Activated CD4-positive, alpha-beta T cell treated with anti-CD3 and anti-CD28 coated beads, Interleukin-10, Interleukin-2, amounts not matched to agents 100 ng/mL and 50 ng/mL, durations not matched to agents 16 hours and 8 hours (primary cell): ENCODE results near the gene ATP6V0D1.
"Not testable (repeated sequence)": the region's sequence is repeated elsewhere in the genome, so short reads cannot be mapped to it uniquely, and the experiment has no call there.

Experiments
- DNase-seq: peaks from one replicate; pipeline ENCODE4 v3.0.0-alpha.2; 2020

Gene ATP6V0D1

GRCh38 chr16:67499106-67499505, 18.1 kb upstream of the ATP6V0D1 start:
- DNase-seq = no peak

- no peak for DNase-seq
Measured at GRCh38 chr16:67490335-67491096, 9.6 kb upstream of the ATP6V0D1 start.

GRCh38 chr16:67489401-67490083, 8.6 kb upstream of the ATP6V0D1 start:
- no peak for DNase-seq

- not testable (repeated sequence) for DNase-seq
Measured at GRCh38 chr16:67487561-67487960, 6.6 kb upstream of the ATP6V0D1 start.

GRCh38 chr16:67486805-67487204, 5.8 kb upstream of the ATP6V0D1 start:
- DNase-seq = no peak

GRCh38 chr16:67483731-67484525, 3.0 kb upstream of the ATP6V0D1 start:
- DNase-seq = no peak

- DNase-seq = no peak
Measured at GRCh38 chr16:67483150-67483549, 2.2 kb upstream of the ATP6V0D1 start, which contains the start of gene AGRP. Gene AGRP, minus strand, starts transcription at chr16:67483547. Its CDS starts 149 bp downstream, at chr16:67483398.

GRCh38 chr16:67482233-67482924, 1.4 kb upstream of the ATP6V0D1 start:
- DNase-seq = no peak

GRCh38 chr16:67481561-67482232, 740 bp upstream of the ATP6V0D1 start:
- peak; percentile 74 for DNase-seq

- no peak for DNase-seq
Measured at GRCh38 chr16:67477960-67478554, 2.9 kb downstream of the ATP6V0D1 start.

- DNase-seq = no peak
Measured at GRCh38 chr16:67474551-67475455, 6.2 kb downstream of the ATP6V0D1 start.

- no peak for DNase-seq
Measured at GRCh38 chr16:67471758-67472384, 9.1 kb downstream of the ATP6V0D1 start.

- DNase-seq = no peak
Measured at GRCh38 chr16:67470359-67470758, 10.6 kb downstream of the ATP6V0D1 start.

GRCh38 chr16:67468731-67469130, 12.2 kb downstream of the ATP6V0D1 start:
- DNase-seq = peak; percentile 34

- DNase-seq = no peak
Measured at GRCh38 chr16:67466581-67466980, 14.4 kb downstream of the ATP6V0D1 start.

- no peak for DNase-seq
Measured at GRCh38 chr16:67464565-67464964, 16.4 kb downstream of the ATP6V0D1 start.

- no peak for DNase-seq
Measured at GRCh38 chr16:67463691-67464090, 17.3 kb downstream of the ATP6V0D1 start.

- no peak for DNase-seq
Measured at GRCh38 chr16:67463059-67463458, 17.9 kb downstream of the ATP6V0D1 start.

GRCh38 chr16:67462279-67462655, 18.7 kb downstream of the ATP6V0D1 start:
- DNase-seq = no peak

- no peak for DNase-seq
Measured at GRCh38 chr16:67461600-67462278, 19.2 kb downstream of the ATP6V0D1 start.
